Naive B cell (primary cell): ENCODE results near the gene KIRREL1. TPM values are rescaled to one million over a fixed set of nuclear protein-coding genes. Genes with fewer than 3 reads are reported as not detected.

Source experiments
- ATAC-seq, 2 donors: fragments of 150-1000 bp; cut with Tn5 transposase; 2 replicates each; pipeline ENCODE4 v1.10.0; 2021; ENCODE audit warnings: low read depth in 2 of 2, mild to moderate bottlenecking in 2 of 2, moderate library complexity in 2 of 2
- DNase-seq: peaks from one replicate; pipeline ENCODE4 v3.0.0; 2022
- H3K27ac Mint-ChIP-seq, 6 donors: one replicate each; pipeline ENCODE4 v1.8.0; 2020 to 2022; ENCODE audit warnings: mild to moderate bottlenecking in 6 of 6, mixed read lengths in 6 of 6, moderate library complexity in 5 of 6, inconsistent platforms in 2 of 6
- H3K27me3 Mint-ChIP-seq, 3 donors: one replicate each; pipeline ENCODE4 v1.8.0; 2021 to 2022; ENCODE audit warnings: mixed read lengths in 3 of 3, mild to moderate bottlenecking in 1 of 3
- H3K36me3 Mint-ChIP-seq, 2 donors: one replicate each; pipeline ENCODE4 v1.8.0; 2020 to 2022; ENCODE audit warnings: mixed read lengths in 2 of 2, inconsistent platforms in 1 of 2, mild to moderate bottlenecking in 1 of 2
- H3K4me1 Mint-ChIP-seq, 3 donors: one replicate each; pipeline ENCODE4 v1.8.0; 2020 to 2022; ENCODE audit warnings: mixed read lengths in 3 of 3, inconsistent platforms in 1 of 3, mild to moderate bottlenecking in 1 of 3, moderate library complexity in 1 of 3
- H3K4me3 Mint-ChIP-seq, 8 donors: one replicate each; pipeline ENCODE4 v1.8.0; 2020 to 2022; ENCODE audit warnings: mild to moderate bottlenecking in 8 of 8, mixed read lengths in 8 of 8, moderate library complexity in 8 of 8, inconsistent platforms in 2 of 8
- H3K9me3 Mint-ChIP-seq, 7 donors: one replicate each; pipeline ENCODE4 v1.8.0; 2020 to 2022; ENCODE audit warnings: mixed read lengths in 7 of 7, mild to moderate bottlenecking in 5 of 7, inconsistent platforms in 2 of 7, moderate library complexity in 1 of 7
- polyA plus RNA-seq, 6 donors: library from polyadenylated mRNA; unstranded; fragments of 300-500 nt; fragmentation: Illumina TruSeq; gene quantifications; one replicate each; pipeline ENCODE4 v1.2.3, GENCODE V29; 2021; ENCODE audit warnings: low read depth in 6 of 6

KIRREL1 gene
- polyA plus RNA-seq, 6 donors from 2014 or later: not detected

GRCh38 chr1:158054721-158055120, 61.3 kb downstream of the KIRREL1 start:
- DNase-seq (no peak), ATAC-seq (no peak)
- H3K9me3 Mint-ChIP-seq: no peaks in the 10 kb centered on the region
- H3K27me3 Mint-ChIP-seq: peaks cover 0 to 24% (median 21%) of the 10 kb centered on the region in 3 donors
- no peak overlapping the region for H3K4me3 Mint-ChIP-seq
- peak overlapping the region in 1 of 6 donors; percentile 61 for H3K27ac Mint-ChIP-seq
- peaks cover 5 to 15% (median 7%) of the 10 kb centered on the region in 3 donors for H3K4me1 Mint-ChIP-seq
- no peaks in the 10 kb centered on the region for H3K36me3 Mint-ChIP-seq

- no peaks in the 10 kb centered on the region for H3K36me3 Mint-ChIP-seq
- peaks cover 5 to 15% (median 7%) of the 10 kb centered on the region in 3 donors for H3K4me1 Mint-ChIP-seq
- ATAC-seq: peak; percentile 32 to 59
- no peak for DNase-seq
- peak overlapping the region in 2 of 6 donors; percentile 49 to 74 for H3K27ac Mint-ChIP-seq
- H3K27me3 Mint-ChIP-seq: peaks cover 5 to 32% (median 29%) of the 10 kb centered on the region in 3 donors
- H3K4me3 Mint-ChIP-seq: no peak overlapping the region
- no peaks in the 10 kb centered on the region for H3K9me3 Mint-ChIP-seq
Observed at GRCh38 chr1:158055854-158056253, 62.4 kb downstream of the KIRREL1 start.

- H3K9me3 Mint-ChIP-seq: no peaks in the 10 kb centered on the region
- no peaks in the 10 kb centered on the region for H3K36me3 Mint-ChIP-seq
- H3K27ac Mint-ChIP-seq: no peak overlapping the region
- DNase-seq (no peak), ATAC-seq (no peak)
- no peak overlapping the region for H3K4me3 Mint-ChIP-seq
- peaks cover 5 to 15% (median 7%) of the 10 kb centered on the region in 3 donors for H3K4me1 Mint-ChIP-seq
- H3K27me3 Mint-ChIP-seq: peaks cover 9 to 32% (median 29%) of the 10 kb centered on the region in 3 donors
Observed at GRCh38 chr1:158056498-158056897, 63.1 kb downstream of the KIRREL1 start.

GRCh38 chr1:158058237-158058985, 65.0 kb downstream of the KIRREL1 start:
- Mint-ChIP-seq H3K4me1 (peaks cover 5 to 15% (median 7%) of the 10 kb centered on the region in 3 donors), H3K27ac (peak overlapping the region in 2 of 6 donors; percentile 22 to 28), H3K9me3 (no peaks in the 10 kb centered on the region), H3K27me3 (peaks cover 20 to 32% (median 28%) of the 10 kb centered on the region in 3 donors), H3K4me3 (no peak overlapping the region), H3K36me3 (no peaks in the 10 kb centered on the region)
- DNase-seq (no peak), ATAC-seq (no peak)

GRCh38 chr1:158059984-158060383, 66.5 kb downstream of the KIRREL1 start:
- no peak for DNase-seq
- no peak for ATAC-seq
- H3K27me3 Mint-ChIP-seq: peaks cover 24 to 38% (median 30%) of the 10 kb centered on the region in 3 donors
- no peaks in the 10 kb centered on the region for H3K9me3 Mint-ChIP-seq
- H3K36me3 Mint-ChIP-seq: no peaks in the 10 kb centered on the region
- no peak overlapping the region for H3K4me3 Mint-ChIP-seq
- peak overlapping the region in 1 of 6 donors; percentile 48 for H3K27ac Mint-ChIP-seq
- H3K4me1 Mint-ChIP-seq: peaks cover 5 to 14% (median 7%) of the 10 kb centered on the region in 3 donors

- no peak overlapping the region for H3K4me3 Mint-ChIP-seq
- DNase-seq: no peak
- no peaks in the 10 kb centered on the region for H3K9me3 Mint-ChIP-seq
- H3K4me1 Mint-ChIP-seq: no peaks in the 10 kb centered on the region
- no peak for ATAC-seq
- H3K27me3 Mint-ChIP-seq: peaks cover 38 to 58% (median 50%) of the 10 kb centered on the region in 3 donors
- no peak overlapping the region for H3K27ac Mint-ChIP-seq
- no peaks in the 10 kb centered on the region for H3K36me3 Mint-ChIP-seq
Observed at GRCh38 chr1:158062174-158062573, 68.7 kb downstream of the KIRREL1 start.

- Mint-ChIP-seq H3K4me3 (no peak overlapping the region), H3K36me3 (no peaks in the 10 kb centered on the region)
Observed at GRCh38 chr1:158067662-158068061, 74.2 kb downstream of the KIRREL1 start.

GRCh38 chr1:158068918-158069317, 75.5 kb downstream of the KIRREL1 start:
- ATAC-seq (no peak), DNase-seq (no peak)
- peaks cover 31 to 54% (median 40%) of the 10 kb centered on the region in 3 donors for H3K27me3 Mint-ChIP-seq
- no peaks in the 10 kb centered on the region for H3K4me1 Mint-ChIP-seq
- no peak overlapping the region for H3K4me3 Mint-ChIP-seq
- H3K36me3 Mint-ChIP-seq: no peaks in the 10 kb centered on the region
- H3K9me3 Mint-ChIP-seq: no peaks in the 10 kb centered on the region
- H3K27ac Mint-ChIP-seq: peak overlapping the region in 1 of 6 donors; percentile 55

More at GRCh38 chr1:158067662-158068061, 74.2 kb downstream of the KIRREL1 start:
- DNase-seq (no peak), ATAC-seq (no peak)
- H3K27ac Mint-ChIP-seq: no peak overlapping the region
- peaks cover 34 to 65% (median 45%) of the 10 kb centered on the region in 3 donors for H3K27me3 Mint-ChIP-seq
- no peaks in the 10 kb centered on the region for H3K4me1 Mint-ChIP-seq
- H3K9me3 Mint-ChIP-seq: no peaks in the 10 kb centered on the region

GRCh38 chr1:158071138-158071537, 77.7 kb downstream of the KIRREL1 start:
- DNase-seq (no peak), ATAC-seq (no peak)
- Mint-ChIP-seq H3K27me3 (peaks cover 19 to 50% (median 27%) of the 10 kb centered on the region in 3 donors), H3K9me3 (no peaks in the 10 kb centered on the region), H3K27ac (no peak overlapping the region), H3K4me3 (no peak overlapping the region), H3K36me3 (no peaks in the 10 kb centered on the region), H3K4me1 (no peaks in the 10 kb centered on the region)

GRCh38 chr1:158075078-158075477, 81.6 kb downstream of the KIRREL1 start:
- Mint-ChIP-seq H3K4me1 (peaks cover 0 to 8% (median 2%) of the 10 kb centered on the region in 3 donors), H3K9me3 (no peaks in the 10 kb centered on the region), H3K4me3 (no peak overlapping the region), H3K27ac (no peak overlapping the region), H3K36me3 (no peaks in the 10 kb centered on the region), H3K27me3 (peaks cover 10 to 31% (median 14%) of the 10 kb centered on the region in 3 donors)
- ATAC-seq (no peak), DNase-seq (no peak)

- no peak for ATAC-seq
Observed at GRCh38 chr1:158076441-158076840, 83.0 kb downstream of the KIRREL1 start.

GRCh38 chr1:158077411-158078256, 84.2 kb downstream of the KIRREL1 start:
- DNase-seq (no peak), ATAC-seq (no peak)
- Mint-ChIP-seq H3K4me3 (no peak overlapping the region), H3K4me1 (peaks cover 0 to 8% (median 2%) of the 10 kb centered on the region in 3 donors), H3K9me3 (no peaks in the 10 kb centered on the region), H3K27ac (no peak overlapping the region), H3K27me3 (peaks cover 0 to 9% (median 8%) of the 10 kb centered on the region in 3 donors), H3K36me3 (no peaks in the 10 kb centered on the region)

More at GRCh38 chr1:158076441-158076840, 83.0 kb downstream of the KIRREL1 start:
- Mint-ChIP-seq H3K27ac (no peak overlapping the region), H3K4me1 (peaks cover 0 to 8% (median 2%) of the 10 kb centered on the region in 3 donors), H3K9me3 (no peaks in the 10 kb centered on the region), H3K36me3 (no peaks in the 10 kb centered on the region), H3K4me3 (no peak overlapping the region), H3K27me3 (peaks cover 9 to 17% (median 9%) of the 10 kb centered on the region in 3 donors)
- no peak for DNase-seq

- peaks cover 0 to 8% (median 2%) of the 10 kb centered on the region in 3 donors for H3K4me1 Mint-ChIP-seq
- H3K27me3 Mint-ChIP-seq: peaks cover 0 to 8% (median 4%) of the 10 kb centered on the region in 3 donors
- peak in 1 of 2 donors; percentile 23 for ATAC-seq
- no peak overlapping the region for H3K27ac Mint-ChIP-seq
- H3K4me3 Mint-ChIP-seq: no peak overlapping the region
- no peaks in the 10 kb centered on the region for H3K9me3 Mint-ChIP-seq
- H3K36me3 Mint-ChIP-seq: no peaks in the 10 kb centered on the region
- DNase-seq: no peak
Observed at GRCh38 chr1:158078569-158079080, 85.2 kb downstream of the KIRREL1 start.
